GM10266 (cell line): Measurements from ENCODE around the gene CBX7.
"Not testable (repeated sequence)": the region's sequence is repeated elsewhere in the genome, so short reads cannot be mapped to it uniquely, and the experiment has no call there.

Experiments
- DNase-seq: peaks from one replicate; pipeline ENCODE4 v3.0.0; 2012; ENCODE audit errors: extremely low spot score
- CTCF ChIP-seq: IDR thresholded peaks from 2 replicates; pipeline ENCODE4 v1.5.1; 2012; ENCODE audit warnings: mild to moderate bottlenecking, low read depth; ENCODE audit not compliant: control insufficient read depth, insufficient read depth; ENCODE audit errors: missing control alignments

CBX7 gene

GRCh38 chr22:39173050-39173706 lies 20.7 kb upstream of the CBX7 start:
- TF ChIP-seq CTCF = no peak
- no peak for DNase-seq

GRCh38 chr22:39172265-39173049 lies 20.0 kb upstream of the CBX7 start:
- not testable (repeated sequence) for DNase-seq

GRCh38 chr22:39171623-39172264 lies 19.3 kb upstream of the CBX7 start:
- DNase-seq = no peak
- no peak for TF ChIP-seq CTCF

GRCh38 chr22:39170825-39171622 lies 18.5 kb upstream of the CBX7 start:
- DNase-seq = peak; percentile 89
- peak; percentile 93 for TF ChIP-seq CTCF

GRCh38 chr22:39169797-39170466 lies 17.5 kb upstream of the CBX7 start:
- no peak for TF ChIP-seq CTCF
- DNase-seq = no peak

GRCh38 chr22:39166547-39166946 lies 14.1 kb upstream of the CBX7 start:
- no peak for TF ChIP-seq CTCF
- no peak for DNase-seq

- not testable (repeated sequence) for DNase-seq
Observed at GRCh38 chr22:39156093-39156492, 3.6 kb upstream of the CBX7 start.
